H9 (cell line): Measurements from ENCODE around the gene ANKRD44. TPM values are rescaled to one million over a fixed set of nuclear protein-coding genes. Genes with fewer than 3 reads are reported as not detected.

ENCODE experiments used
- DNase-seq: peaks from one replicate; pipeline ENCODE4 v3.0.0-alpha.2; 2017
- H2AFZ ChIP-seq: one replicate; pipeline ENCODE4 v1.6.1; 2013; ENCODE audit warnings: mild to moderate bottlenecking, low read length, control low read depth, moderate library complexity
- H2AK5ac ChIP-seq: 2 replicates; pipeline ENCODE4 v1.6.1; 2013; ENCODE audit warnings: low read length, control low read depth, mixed read lengths; ENCODE audit not compliant: insufficient read length
- H2BK120ac ChIP-seq: one replicate; pipeline ENCODE4 v1.6.1; 2013; ENCODE audit warnings: low read depth, mild to moderate bottlenecking, low read length, control low read depth, inconsistent platforms; ENCODE audit not compliant: poor library complexity, severe bottlenecking
- H2BK12ac ChIP-seq: 2 replicates; pipeline ENCODE4 v1.6.1; 2013; ENCODE audit warnings: low read length, control low read depth, mixed read lengths, low read depth; ENCODE audit not compliant: insufficient read length
- H2BK15ac ChIP-seq: 2 replicates; pipeline ENCODE4 v1.6.1; 2013; ENCODE audit warnings: low read depth, low read length, control low read depth
- H2BK20ac ChIP-seq: one replicate; pipeline ENCODE4 v1.6.1; 2013; ENCODE audit warnings: low read depth, mild to moderate bottlenecking, low read length, control low read depth, inconsistent platforms; ENCODE audit not compliant: poor library complexity, severe bottlenecking
- H2BK5ac ChIP-seq: 2 replicates; pipeline ENCODE4 v1.6.1; 2013; ENCODE audit warnings: low read length, control low read depth, mixed read lengths; ENCODE audit not compliant: insufficient read length
- H3K14ac ChIP-seq: 2 replicates; pipeline ENCODE4 v1.6.1; 2013; ENCODE audit warnings: low read length, control low read depth; ENCODE audit not compliant: insufficient read depth
- H3K18ac ChIP-seq: 2 replicates; pipeline ENCODE4 v1.6.1; 2013; ENCODE audit warnings: low read depth, mild to moderate bottlenecking, mixed read lengths, low read length, control low read depth; ENCODE audit not compliant: insufficient read length
- H3K23ac ChIP-seq: 2 replicates; pipeline ENCODE4 v1.6.1; 2013; ENCODE audit warnings: low read length, control low read depth, mixed read lengths, low read depth; ENCODE audit not compliant: insufficient read length
- H3K23me2 ChIP-seq: 2 replicates; pipeline ENCODE4 v1.6.1; 2013; ENCODE audit warnings: low read depth, mild to moderate bottlenecking, mixed read lengths, low read length, control low read depth; ENCODE audit not compliant: insufficient read length, poor library complexity, severe bottlenecking
- H3K27ac ChIP-seq: 2 replicates; pipeline ENCODE4 v1.5.1; 2013; ENCODE audit warnings: low read length, control low read depth, mixed read lengths, low read depth; ENCODE audit not compliant: insufficient read length
- H3K27me3 ChIP-seq: 2 replicates; pipeline ENCODE4 v1.6.1; 2013; ENCODE audit warnings: low read length, control low read depth, inconsistent platforms; ENCODE audit not compliant: insufficient read depth
- H3K4ac ChIP-seq: 2 replicates; pipeline ENCODE4 v1.6.1; 2013; ENCODE audit warnings: low read depth, mild to moderate bottlenecking, control low read depth, inconsistent platforms, low read length, moderate library complexity
- H3K4me1 ChIP-seq: 2 replicates; pipeline ENCODE4 v1.6.1; 2013; ENCODE audit warnings: low read length, control low read depth, inconsistent platforms; ENCODE audit not compliant: insufficient read depth
- H3K4me2 ChIP-seq: 2 replicates; pipeline ENCODE4 v1.6.1; 2013; ENCODE audit warnings: low read length, control low read depth, mixed read lengths; ENCODE audit not compliant: insufficient read length, insufficient read depth
- H3K56ac ChIP-seq: 2 replicates; pipeline ENCODE4 v1.6.1; 2013; ENCODE audit warnings: low read depth, mild to moderate bottlenecking, mixed read lengths, low read length, control low read depth; ENCODE audit not compliant: insufficient read length
- H3K79me1 ChIP-seq: 2 replicates; pipeline ENCODE4 v1.6.1; 2013; ENCODE audit warnings: low read depth, mild to moderate bottlenecking, moderate library complexity, low read length, control low read depth, inconsistent platforms; ENCODE audit not compliant: insufficient read depth, poor library complexity, severe bottlenecking
- H3K79me2 ChIP-seq: 2 replicates; pipeline ENCODE4 v1.6.1; 2013; ENCODE audit warnings: low read length, control low read depth, inconsistent platforms; ENCODE audit not compliant: insufficient read depth
- H3K9ac ChIP-seq: 2 replicates; pipeline ENCODE4 v1.6.1; 2013; ENCODE audit warnings: low read length, control low read depth, mixed read lengths; ENCODE audit not compliant: insufficient read length; ENCODE audit errors: extremely low read depth
- H3K9me3 ChIP-seq: one replicate; pipeline ENCODE4 v1.6.1; 2013; ENCODE audit warnings: low read depth, low read length, inconsistent platforms; ENCODE audit not compliant: control insufficient read depth
- H3T11ph ChIP-seq: one replicate; pipeline ENCODE4 v1.6.1; 2013; ENCODE audit warnings: mild to moderate bottlenecking, low read length, control low read depth, inconsistent platforms
- H4K20me1 ChIP-seq: one replicate; pipeline ENCODE4 v1.6.1; 2013; ENCODE audit not compliant: control insufficient read depth, insufficient read length, insufficient read depth
- H4K5ac ChIP-seq: 2 replicates; pipeline ENCODE4 v1.6.1; 2013; ENCODE audit warnings: low read depth, mild to moderate bottlenecking, mixed read lengths, low read length, control low read depth; ENCODE audit not compliant: insufficient read length
- H4K8ac ChIP-seq: replicated peaks from 2 replicates; pipeline ENCODE4 v1.6.1; 2013; ENCODE audit warnings: low read length, control low read depth, mixed read lengths, low read depth; ENCODE audit not compliant: insufficient read length
- H4K91ac ChIP-seq: 2 replicates; pipeline ENCODE4 v1.6.1; 2013; ENCODE audit warnings: low read depth, mild to moderate bottlenecking, moderate library complexity, mixed read lengths, low read length, control low read depth; ENCODE audit not compliant: insufficient read length
- H3K27ac Mint-ChIP-seq, 3 experiments: 2 replicates in 2 of 3; 3 replicates in 1 of 3; pipeline ENCODE4 v1.8.0; 2020 to 2021; ENCODE audit warnings: mixed read lengths in 3 of 3, mild to moderate bottlenecking in 1 of 3, moderate library complexity in 1 of 3
- H3K27me3 Mint-ChIP-seq: 2 replicates; pipeline ENCODE4 v1.8.0; 2021; ENCODE audit warnings: low read depth, mild to moderate bottlenecking, moderate library complexity, mixed read lengths
- H3K36me3 Mint-ChIP-seq, 3 experiments: 2 replicates in 2 of 3; 3 replicates in 1 of 3; pipeline ENCODE4 v1.8.0; 2020 to 2021; ENCODE audit warnings: low read depth in 3 of 3, mixed read lengths in 3 of 3; ENCODE audit not compliant: insufficient read depth in 1 of 3
- H3K4me1 Mint-ChIP-seq, 2 experiments: 2 replicates each; pipeline ENCODE4 v1.8.0; 2020; ENCODE audit warnings: mixed read lengths in 2 of 2
- H3K4me3 Mint-ChIP-seq, 2 experiments: 2 replicates in 1 of 2; 3 replicates in 1 of 2; pipeline ENCODE4 v1.8.0; 2020 to 2021; ENCODE audit warnings: mild to moderate bottlenecking in 2 of 2, mixed read lengths in 2 of 2, moderate library complexity in 1 of 2
- H3K9me3 Mint-ChIP-seq, 2 experiments: 2 replicates in 1 of 2; 3 replicates in 1 of 2; pipeline ENCODE4 v1.8.0; 2020; ENCODE audit warnings: mild to moderate bottlenecking in 2 of 2, mixed read lengths in 2 of 2, moderate library complexity in 1 of 2
- WGBS: extraction: QIAGEN DNeasy Blood & Tissue Kit; methylation state at CpG from one replicate; pipeline ENCODE4 v1.1.7; 2013; ENCODE audit warnings: missing lambda C conversion rate, low lambda C conversion rate, mixed read lengths; ENCODE audit not compliant: insufficient read length; ENCODE audit errors: extremely low coverage; 5-methylcytosine and 5-hydroxymethylcytosine counted together
- total RNA-seq: library from RNA; stranded (reverse); gene quantifications from 2 replicates; pipeline ENCODE4 v1.2.1, GENCODE V29; 2021
- TF ChIP-seq, protein P1 (sequence below): fragments of 200-600 bp; sonication (generic); conservative IDR thresholded peaks from 3 replicates; pipeline ENCODE4 v1.8.0; 2021; ENCODE audit warnings: antibody characterized with exemption, mild to moderate bottlenecking

ANKRD44 gene
- total RNA-seq, 1 experiment from 2014 or later: 1.9 TPM

DNA sequence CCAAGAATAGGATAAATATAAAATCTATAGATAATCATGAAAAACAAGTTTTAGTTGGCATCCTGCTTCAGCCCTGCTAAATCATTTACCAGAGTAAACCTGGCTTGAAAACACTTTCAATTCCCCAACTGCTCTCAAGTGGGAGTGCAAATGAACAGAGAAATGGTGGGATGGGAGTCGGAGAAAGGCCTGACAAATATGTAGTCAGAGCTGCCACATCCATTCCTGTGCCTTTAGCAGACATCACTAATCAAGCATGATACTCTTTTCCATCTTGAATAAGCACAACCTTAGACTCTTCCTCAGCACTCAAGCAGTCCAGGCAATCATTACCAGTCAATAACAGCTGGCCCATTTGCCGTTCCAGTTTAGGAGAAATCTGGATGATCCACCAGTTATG lies 101.3 kb downstream of the ANKRD44 start:
- Histone ChIP-seq H2AFZ (no peak overlapping the region), H3K23ac (no peak overlapping the region), H3K56ac (no peak overlapping the region), H2BK5ac (no peak overlapping the region), H4K8ac (no peak overlapping the region), H3K9me3 (no peaks in the 10 kb centered on the region), H3K23me2 (no peaks in the 10 kb centered on the region), H2BK12ac (no peak overlapping the region), H4K91ac (no peak overlapping the region), H3K4me2 (no peak overlapping the region), H4K20me1 (no peaks in the 10 kb centered on the region), H3K4ac (no peak overlapping the region), H3K14ac (no peak overlapping the region), H2AK5ac (no peak overlapping the region), H3K27ac (no peak overlapping the region), H3K79me2 (no peaks in the 10 kb centered on the region), H3K79me1 (no peaks in the 10 kb centered on the region), H2BK20ac (no peak overlapping the region), H3K27me3 (no peaks in the 10 kb centered on the region), H3K9ac (no peak overlapping the region), H3T11ph (no peak overlapping the region), H4K5ac (no peak overlapping the region), H3K4me1 (no peaks in the 10 kb centered on the region), H2BK120ac (no peak overlapping the region), H2BK15ac (no peak overlapping the region), H3K18ac (no peak overlapping the region)
- Mint-ChIP-seq H3K9me3 (no peaks in the 10 kb centered on the region), H3K27ac (no peak overlapping the region), H3K4me3 (no peak overlapping the region), H3K36me3 (no peaks in the 10 kb centered on the region; a peak in 1 of 7 replicates), H3K27me3 (no peaks in the 10 kb centered on the region), H3K4me1 (no peaks in the 10 kb centered on the region)
- no peak for DNase-seq
- TF ChIP-seq, protein P1, sequence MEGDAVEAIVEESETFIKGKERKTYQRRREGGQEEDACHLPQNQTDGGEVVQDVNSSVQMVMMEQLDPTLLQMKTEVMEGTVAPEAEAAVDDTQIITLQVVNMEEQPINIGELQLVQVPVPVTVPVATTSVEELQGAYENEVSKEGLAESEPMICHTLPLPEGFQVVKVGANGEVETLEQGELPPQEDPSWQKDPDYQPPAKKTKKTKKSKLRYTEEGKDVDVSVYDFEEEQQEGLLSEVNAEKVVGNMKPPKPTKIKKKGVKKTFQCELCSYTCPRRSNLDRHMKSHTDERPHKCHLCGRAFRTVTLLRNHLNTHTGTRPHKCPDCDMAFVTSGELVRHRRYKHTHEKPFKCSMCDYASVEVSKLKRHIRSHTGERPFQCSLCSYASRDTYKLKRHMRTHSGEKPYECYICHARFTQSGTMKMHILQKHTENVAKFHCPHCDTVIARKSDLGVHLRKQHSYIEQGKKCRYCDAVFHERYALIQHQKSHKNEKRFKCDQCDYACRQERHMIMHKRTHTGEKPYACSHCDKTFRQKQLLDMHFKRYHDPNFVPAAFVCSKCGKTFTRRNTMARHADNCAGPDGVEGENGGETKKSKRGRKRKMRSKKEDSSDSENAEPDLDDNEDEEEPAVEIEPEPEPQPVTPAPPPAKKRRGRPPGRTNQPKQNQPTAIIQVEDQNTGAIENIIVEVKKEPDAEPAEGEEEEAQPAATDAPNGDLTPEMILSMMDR: no peak
- no CpG with 5 or more reads among the region's 2 CpGs for WGBS
